ENCODE measurements around the gene CNPY4.
"Not testable (repeated sequence)": the region's sequence is repeated elsewhere in the genome, so short reads cannot be mapped to it uniquely, and the experiment has no call there.

CNPY4 gene

DNA sequence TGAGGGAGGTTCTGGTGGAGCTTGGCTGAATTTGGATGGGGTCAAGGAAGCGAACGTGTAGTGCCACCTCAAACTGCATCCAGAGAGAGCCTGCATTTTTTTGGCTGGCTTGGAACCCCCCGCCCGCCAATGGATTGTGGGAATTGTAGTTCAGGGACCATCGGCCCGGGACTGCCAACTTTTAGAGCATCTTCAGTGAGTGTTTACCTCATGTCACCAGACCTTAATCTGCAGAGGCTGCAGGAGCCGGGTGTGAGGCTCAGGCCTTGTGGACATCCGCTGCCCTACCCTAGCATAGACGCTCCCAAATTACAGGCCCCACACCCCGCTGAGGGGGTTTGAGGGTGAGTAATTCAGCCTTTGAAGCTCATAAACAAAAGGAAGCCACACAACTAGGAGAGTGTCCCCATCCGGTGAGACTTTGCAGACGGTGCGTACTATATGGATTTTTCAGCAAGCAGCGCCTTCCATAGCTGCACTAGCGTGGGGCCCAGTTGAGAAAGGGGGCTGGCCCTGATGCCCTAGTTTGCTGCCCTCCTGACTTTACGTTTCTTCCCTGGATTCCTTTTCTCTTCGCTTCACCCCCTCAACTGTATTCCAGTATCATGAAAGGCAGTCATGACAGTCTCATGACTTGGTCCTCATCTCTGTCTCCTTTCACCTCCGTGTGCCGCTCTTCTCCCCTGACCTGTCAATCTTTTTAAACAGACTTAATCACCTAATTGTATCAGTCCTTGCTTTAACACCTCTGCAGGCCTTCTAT lies 717 bp downstream of the CNPY4 start:
- no peak for FAIRE-seq

DNA sequence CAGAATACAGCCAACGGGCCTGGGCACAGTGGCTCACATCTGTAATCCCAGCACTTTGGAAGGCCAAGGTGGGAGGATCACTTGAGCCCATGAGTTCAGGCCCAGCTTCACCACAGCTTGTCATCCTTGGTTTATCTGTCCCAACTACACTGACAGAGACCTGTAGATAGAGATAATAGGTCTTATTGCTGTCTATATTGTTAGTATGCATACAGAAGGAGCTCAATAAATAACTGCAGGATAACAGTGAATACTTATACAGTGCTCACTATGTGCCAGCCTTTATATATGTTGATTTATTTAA lies 1.3 kb downstream of the CNPY4 start:
- no peak for FAIRE-seq

DNA sequence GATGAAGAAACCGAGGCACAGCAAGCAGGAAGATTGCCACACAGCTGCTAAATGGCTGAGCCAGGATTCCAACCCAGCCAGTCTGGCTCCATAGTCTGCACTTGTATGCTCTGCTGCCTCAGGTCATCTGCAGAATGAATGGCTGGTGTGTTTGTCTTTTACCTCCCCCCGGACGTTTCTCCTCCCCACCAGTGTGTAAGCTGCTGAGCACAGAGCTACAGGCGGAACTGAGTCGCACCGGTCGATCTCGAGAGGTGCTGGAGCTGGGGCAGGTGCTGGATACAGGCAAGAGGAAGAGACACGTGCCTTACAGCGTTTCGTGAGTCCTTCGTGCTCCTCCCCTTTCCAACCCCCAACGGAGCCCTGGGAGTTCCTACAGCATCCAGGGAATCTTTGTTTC lies 2.6 kb downstream of the CNPY4 start:
- FAIRE-seq = no peak

DNA sequence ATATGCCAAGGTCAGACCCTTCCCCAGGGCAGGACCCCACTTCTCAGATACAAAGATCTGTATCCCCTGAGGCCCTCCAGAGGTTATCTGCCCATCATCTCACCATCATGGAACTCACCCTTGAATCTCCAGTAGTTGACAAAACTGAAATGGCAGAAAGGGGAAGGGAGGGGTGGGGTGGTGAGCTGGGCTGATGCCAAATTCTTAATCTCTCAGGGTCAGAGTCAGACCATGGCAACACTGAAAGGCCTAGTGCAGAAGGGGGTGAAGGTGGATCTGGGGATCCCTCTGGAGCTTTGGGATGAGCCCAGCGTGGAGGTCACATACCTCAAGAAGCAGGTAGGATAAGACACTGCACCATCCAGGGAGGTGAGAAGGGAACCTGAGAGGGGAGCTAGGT lies 3.1 kb downstream of the CNPY4 start:
- no peak for FAIRE-seq

DNA sequence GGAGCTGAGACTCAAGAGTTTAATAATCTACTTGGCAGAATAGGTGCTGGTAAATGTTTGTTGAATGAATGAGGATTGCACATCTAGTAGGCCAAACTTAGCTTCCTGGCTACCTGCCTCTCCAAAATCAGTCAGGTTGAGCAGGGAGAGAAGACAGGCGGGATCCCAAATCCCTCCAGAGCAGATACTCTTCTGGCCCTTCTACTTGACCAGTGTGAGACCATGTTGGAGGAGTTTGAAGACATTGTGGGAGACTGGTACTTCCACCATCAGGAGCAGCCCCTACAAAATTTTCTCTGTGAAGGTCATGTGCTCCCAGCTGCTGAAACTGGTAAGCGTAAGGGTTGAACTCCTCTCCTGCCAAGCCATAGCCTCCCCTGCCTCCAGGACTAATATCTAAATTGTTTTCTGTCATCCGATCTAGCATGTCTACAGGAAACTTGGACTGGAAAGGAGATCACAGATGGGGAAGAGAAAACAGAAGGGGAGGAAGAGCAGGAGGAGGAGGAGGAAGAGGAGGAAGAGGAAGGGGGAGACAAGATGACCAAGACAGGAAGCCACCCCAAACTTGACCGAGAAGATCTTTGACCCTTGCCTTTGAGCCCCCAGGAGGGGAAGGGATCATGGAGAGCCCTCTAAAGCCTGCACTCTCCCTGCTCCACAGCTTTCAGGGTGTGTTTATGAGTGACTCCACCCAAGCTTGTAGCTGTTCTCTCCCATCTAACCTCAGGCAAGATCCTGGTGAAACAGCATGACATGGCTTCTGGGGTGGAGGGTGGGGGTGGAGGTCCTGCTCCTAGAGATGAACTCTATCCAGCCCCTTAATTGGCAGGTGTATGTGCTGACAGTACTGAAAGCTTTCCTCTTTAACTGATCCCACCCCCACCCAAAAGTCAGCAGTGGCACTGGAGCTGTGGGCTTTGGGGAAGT lies 5.1 kb downstream of the CNPY4 start:
- FAIRE-seq = no peak

DNA sequence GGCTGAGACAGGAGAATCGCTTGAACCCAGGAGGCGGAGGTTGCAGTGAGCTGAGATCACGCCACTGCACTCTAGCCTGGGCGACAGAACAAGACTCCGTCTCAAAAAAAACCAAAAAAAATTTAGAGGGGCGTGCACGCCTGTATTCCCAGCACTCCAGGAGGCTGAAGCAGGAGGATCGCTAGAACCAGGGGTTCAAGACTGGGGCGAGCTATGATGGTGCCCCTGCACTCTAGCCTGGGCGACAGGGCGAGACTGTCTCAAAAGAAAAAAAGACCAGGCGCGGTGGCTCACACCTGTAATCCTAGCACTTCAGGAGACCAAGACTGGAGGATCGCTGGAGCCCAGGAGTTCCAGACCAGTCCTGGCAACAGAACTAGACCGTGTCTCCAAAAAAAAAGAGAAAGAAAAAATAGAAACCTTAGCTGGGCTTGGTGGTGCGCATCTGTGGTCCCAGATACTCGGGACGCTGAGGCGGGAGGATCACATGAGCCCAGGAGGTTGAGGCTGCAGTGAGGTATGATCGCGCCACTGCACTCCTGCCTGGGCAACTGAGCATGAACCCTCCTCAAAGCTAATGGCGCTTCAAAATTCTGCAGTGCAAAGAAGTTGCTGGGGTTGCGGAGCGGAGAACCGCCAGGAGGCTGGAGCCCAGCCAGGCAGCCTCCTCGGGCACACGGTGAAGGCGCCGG lies 7.0 kb downstream of the CNPY4 start:
- no peak for FAIRE-seq

DNA sequence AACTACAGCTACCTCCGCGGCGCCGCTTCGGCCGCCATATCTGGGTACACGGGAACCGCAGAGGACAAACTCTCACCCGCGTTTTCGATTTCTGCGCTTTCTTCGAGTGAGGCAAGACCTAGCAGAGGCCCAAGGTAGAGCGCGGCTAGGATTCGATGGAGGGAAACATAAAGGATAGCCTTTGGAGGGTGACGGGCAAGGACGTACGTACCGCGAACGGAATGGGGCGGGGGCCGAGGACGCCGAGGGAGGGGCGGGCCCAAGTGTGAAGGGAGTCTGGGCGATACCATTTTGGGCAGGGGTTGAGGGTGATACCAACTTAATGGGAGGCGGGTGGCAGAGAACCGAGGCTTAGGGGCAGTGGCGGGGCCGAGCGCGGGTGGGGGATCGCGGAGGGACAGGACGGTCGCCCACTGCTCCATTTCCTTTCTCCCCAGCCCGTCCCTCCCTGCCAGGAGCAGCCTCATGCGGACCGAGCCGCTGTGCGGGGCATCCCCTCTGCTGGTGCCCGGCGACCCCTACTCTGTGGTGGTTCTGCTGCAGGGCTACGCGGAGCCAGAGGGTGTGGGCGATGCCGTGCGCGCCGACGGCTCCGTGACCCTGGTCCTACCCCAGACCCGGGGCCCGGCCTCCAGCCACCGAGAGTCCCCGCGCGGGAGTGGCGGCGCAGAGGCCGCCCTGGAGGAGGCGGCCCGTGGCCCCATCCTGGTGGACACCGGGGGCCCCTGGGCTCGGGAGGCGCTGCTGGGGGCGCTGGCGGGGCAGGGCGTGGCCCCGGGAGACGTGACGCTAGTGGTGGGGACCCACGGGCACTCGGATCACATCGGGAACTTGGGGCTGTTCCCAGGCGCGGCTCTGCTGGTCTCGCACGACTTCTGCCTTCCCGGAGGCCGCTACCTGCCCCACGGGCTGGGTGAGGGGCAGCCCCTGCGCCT lies 7.8 kb downstream of the CNPY4 start, which contains the start of gene MBLAC1:
Gene MBLAC1 (plus strand): TSS at position 37 of the 935 bp plus-strand sequence. CDS start 429 bp downstream, at position 466.
- FAIRE-seq = no peak

DNA sequence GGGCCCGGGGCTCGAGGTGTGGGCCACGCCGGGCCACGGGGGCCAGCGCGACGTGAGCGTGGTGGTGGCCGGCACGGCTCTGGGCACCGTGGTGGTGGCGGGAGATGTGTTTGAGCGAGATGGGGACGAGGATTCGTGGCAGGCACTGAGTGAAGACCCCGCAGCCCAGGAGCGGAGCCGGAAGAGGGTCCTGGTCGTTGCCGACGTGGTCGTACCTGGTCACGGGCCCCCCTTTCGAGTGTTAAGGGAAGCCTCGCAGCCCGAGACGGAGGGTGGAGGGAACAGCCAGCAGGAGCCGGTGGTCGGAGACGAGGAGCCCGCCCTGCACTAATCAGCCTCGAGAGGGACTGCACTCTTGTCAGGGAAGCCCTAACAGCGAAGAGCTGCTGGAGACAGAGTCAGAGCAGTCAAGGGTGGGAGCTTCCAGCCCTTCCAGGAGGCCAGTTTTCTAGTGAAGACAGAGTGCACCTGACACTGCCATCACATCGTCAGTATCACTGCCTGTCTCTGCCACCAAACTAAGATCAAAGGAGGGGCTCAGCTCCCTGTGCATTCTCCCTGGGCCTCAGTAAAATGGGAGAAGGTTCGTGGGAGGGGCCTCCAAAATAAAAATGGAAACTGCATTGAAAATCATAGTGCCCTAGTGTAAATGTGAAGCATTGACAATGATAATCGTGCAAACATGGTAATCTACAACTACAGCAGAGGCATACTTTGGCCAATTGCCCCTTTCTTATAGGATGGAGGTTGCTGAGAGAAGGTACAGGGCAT lies 8.6 kb downstream of the CNPY4 start:
- FAIRE-seq = no peak

DNA sequence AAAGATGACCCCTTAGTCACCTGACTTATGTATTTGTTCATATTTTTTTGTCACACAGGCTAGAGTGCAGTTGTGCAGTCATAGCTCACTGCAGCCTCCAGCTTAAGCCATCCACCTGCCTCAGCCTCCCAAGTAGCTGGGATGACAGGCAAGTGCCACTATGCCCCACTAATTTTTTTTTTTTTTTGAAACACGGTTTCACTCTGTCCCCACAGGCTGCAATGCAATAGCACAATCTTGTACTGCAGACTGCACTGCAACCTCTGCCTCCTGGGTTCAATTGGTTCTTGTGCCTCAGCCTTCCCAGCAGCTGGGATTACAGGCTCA lies 9.2 kb downstream of the CNPY4 start:
- FAIRE-seq = no peak

DNA sequence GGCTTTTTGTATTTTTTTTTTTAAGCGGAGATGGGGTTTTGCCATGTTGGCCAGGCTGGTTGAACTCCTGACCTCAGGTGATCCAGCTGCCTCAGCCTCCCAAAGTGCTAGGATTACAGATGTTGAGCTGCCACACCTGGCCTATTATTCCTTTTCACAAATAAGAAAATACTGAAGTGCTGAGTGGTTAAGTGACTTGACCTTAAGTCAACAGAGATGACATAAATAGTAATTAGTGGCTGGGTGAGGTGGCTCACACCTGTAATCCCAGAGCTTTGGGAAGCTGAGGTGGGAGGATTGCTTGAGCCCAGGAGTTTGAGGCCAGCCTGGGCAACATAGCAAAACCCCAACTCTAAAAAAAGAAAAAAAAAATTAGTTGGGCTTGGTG lies 10.8 kb downstream of the CNPY4 start:
- not testable (repeated sequence) for FAIRE-seq

DNA sequence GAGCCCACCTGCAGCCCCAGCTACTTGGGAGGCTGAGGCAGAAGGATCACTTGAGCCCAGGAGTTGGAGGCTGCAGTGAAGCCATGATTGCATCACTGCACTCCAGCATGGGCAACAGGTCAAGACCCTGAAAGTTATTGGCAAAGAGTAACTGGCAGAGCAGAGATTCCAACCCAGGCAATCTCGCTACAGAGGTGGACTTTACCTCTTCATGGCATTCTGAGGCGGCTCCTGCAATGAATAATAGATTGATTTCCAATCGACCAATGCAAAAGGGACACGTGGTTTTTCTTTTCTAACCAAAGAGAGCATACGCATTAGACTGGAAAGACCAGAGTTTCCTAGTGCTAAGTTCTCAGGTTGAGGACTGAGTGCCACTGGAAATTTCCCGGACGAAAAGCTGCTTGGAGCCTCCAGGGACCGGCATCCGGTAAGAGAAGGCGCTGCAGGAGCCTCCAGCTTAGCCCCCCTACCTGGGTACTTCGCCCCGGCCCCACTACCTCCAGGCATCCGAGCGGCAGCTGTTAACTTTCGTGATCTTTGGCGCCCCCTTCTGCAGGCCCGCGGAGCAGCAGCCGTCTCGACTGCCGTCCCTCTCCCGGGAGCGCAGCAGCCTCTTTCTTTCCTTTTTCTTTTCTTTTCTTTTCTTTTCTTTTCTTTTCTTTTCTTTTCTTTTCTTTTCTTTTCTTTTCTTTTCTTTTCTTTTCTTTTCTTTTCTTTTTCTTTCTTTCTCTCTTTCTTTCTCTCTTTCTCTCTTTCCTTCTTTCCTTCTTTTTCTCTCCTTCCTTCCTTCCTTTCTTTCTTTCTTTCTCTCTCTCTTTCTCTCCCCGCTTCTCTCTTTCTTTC lies 11.4 kb downstream of the CNPY4 start:
- no peak for FAIRE-seq

DNA sequence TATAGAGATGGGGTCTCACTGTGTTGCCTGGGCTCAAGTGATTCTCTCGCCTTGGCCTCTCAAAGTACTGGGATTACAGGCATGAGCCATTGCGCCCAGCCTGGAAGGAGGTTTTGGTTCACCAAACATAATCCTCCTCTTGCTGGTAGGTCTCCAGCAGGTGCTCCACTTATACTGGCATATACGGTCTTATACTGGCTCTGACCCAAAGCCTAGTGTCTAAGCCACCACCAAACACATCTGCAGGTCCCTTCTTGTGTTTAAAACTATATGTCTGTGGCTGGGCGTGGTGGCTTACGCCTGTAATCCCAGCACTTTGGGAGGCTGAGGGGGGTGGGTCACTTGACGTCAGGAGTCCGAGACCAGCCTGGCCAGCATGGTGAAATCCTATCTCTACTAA lies 12.7 kb downstream of the CNPY4 start:
- no peak for FAIRE-seq

DNA sequence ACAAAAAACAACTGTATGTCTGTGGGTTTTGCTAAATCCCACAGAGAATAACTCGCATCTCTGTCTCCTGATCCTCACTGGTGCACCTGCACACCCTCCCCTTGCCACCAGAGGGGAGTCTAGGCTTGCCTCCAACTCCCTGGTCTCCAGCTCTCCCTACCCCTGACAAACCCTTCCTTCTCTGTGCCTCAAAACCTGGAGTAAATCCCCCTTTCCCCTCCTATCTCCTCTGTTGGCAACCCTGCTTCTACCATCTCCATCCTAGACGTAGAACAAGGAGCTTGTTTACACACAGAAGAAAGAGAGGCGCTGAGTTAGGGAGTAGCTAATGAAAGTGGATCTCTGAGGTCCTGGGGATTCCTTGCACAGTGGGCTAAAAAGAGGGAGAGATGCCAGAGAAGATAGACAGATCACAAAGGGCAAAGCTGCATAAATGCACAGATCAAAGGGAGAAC lies 13.3 kb downstream of the CNPY4 start:
- FAIRE-seq = no peak

DNA sequence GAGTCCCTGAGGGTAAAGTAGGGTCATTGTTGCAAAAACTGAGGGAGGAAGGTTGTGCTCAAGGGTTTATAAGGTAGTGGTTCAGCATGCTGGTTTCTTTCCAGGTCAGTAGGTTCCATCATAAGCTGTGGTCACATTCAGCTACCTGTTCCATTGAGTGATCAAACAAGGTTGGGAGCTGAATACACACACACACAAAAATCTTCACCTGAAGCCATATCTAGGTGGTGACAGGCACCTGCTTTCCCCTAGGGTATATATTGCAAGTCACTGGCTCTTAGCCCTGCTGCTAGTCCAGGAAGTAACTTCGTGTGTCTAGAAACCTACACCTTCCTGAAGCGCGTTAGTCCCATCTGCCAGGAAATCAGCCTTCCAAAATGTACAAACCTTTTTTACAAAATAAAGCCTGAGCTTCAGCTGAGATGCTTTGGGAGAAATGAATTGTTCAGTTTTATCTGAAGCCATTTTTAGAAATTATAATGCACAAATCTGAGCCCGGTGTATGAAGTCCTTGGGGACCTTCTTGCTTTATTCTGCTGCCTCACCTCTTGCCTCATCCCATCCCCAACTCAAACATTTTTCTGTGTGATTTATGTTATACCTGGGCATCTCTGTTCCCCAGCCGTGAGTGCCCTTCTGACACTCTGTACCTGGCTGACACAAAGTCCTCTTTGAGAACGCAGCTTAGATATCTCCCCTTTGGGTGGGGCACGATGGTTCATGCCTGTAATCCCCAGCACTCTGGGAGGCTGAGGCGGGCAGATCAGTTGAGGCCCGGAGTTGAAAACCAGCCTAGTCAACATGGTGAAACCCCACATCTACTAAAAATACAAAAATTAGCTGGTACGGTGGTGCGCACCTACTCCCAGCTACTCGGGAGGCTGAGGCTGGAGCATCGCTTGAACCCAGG lies 18.7 kb downstream of the CNPY4 start:
- FAIRE-seq = no peak

DNA sequence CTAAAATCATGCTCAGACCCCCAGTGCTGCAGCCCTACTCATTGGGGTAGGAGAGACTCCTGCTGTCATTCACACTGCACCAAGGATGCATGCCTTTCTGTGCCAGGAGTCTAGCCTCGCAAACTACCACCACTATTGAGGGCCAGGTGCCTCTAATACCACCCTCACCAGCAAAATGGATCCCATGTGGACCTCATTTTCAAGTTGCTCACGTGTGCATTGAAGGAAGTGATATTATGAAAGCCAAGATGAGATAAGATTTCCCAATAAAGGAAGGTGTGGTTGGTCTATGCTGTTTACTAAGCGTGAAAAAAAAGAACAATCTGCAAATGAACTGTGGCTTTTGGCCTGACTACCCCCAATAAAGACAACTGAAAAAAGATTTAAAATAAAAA lies 22.1 kb downstream of the CNPY4 start:
- FAIRE-seq = no peak

DNA sequence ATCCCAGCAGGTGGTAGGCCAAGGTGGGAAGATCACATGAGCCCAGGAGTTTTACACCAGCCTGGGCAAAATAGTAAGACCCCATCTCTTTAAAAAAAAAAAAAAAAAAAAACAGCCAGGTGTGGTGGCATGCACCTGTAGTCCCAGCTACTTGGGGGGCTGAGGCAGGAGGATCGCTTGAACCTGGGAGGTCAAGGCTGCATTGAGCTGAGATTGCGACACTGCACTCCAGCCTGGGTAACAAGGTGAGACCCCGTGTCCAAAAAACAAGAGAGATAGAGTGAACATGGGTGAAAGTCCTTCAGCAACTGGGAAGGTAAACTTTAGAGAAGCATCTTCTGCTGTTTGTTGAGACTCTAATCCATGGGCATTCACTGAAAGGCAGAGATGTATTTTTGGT lies 23.0 kb downstream of the CNPY4 start:
- no peak for FAIRE-seq

DNA sequence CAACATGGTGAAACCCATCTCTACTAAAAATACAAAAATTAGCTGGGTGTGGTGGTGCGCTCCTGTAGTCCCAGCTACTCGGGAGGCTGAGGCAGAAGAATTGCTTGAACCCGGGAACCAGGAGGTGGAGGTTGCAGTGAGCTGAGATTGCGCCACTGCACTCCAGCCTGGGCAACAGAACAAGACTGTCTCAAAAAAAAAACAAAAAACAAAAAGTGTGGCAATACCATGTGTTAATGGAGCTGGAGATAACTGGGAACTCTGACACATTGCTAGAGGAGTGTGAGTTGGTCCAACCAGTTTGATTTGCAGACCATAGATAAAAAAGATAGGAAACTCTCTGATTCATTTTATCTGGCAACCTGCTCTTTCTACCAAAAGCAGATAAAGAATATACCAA lies 26.9 kb downstream of the CNPY4 start:
- FAIRE-seq = not testable (repeated sequence)

DNA sequence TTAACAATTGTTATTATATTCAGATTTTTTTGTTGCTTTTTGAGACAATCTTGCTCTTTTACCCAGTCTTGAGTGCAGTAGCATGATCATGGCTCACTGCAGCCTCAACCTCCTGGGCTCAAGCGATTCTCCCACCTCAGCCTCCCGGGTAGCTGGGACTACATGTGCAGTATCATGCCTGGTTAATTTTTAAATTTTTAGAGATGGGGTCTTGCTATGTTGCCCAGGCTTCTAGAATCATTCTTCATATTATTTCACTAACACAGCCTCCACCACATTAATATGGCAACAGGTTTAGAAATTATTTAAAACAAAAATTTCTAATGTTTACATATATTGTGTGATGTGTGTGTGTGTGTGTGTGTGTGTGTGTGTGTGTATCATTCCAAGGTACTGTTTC lies 27.8 kb downstream of the CNPY4 start:
- FAIRE-seq = no peak

DNA sequence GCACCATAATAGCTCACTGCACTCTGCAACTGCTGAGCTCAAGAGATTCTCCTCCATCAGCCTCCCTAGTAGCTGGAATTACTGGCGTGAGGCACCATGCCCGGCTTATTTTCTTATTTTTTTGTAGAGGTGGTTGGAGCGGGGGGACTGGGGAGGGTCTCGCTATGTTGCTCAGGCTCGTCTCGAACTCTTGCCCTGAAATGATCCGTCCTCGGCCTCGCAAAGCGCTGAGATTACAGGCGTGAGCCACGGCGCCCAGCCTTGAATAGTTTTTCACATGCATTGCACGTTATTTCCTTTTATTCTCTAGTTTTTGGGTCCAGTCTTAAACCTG lies 28.8 kb downstream of the CNPY4 start:
- no peak for FAIRE-seq

Data from A204.1 (cell line).